ENCODE results near the gene CACNB4. TPM values are rescaled to one million over a fixed set of nuclear protein-coding genes. Genes with fewer than 3 reads are reported as not detected.

Gene CACNB4
- total RNA-seq, 2 experiments from 2014 or later = 0.06 to 0.76 TPM

GRCh38 chr2:151973901-151974199 lies 125.0 kb downstream of the CACNB4 start:
- BruUV-seq (replicated peaks) = no TSS peak
- Histone ChIP-seq H3K4me2 (ENCODE audit: low read length) (no peak overlapping the region), H3K27ac (ENCODE audit: low read depth, low read length, poor library complexity, severe bottlenecking) (no peak overlapping the region), H3K4me3 (ENCODE audit: low read depth, low read length, poor library complexity, severe bottlenecking) (no peak overlapping the region), H3K79me2 (ENCODE audit: insufficient read depth, low read depth, low read length) (no peaks in the 10 kb centered on the region), H3K36me3 (ENCODE audit: insufficient read depth, low read length) (no peaks in the 10 kb centered on the region), H3K9me2 (ENCODE audit: insufficient read depth, low read length) (no peaks in the 10 kb centered on the region), H3K4me1 (ENCODE audit: insufficient read depth, low read length, poor library complexity, severe bottlenecking) (no peaks in the 10 kb centered on the region), H4K20me1 (ENCODE audit: insufficient read depth, low read length) (no peaks in the 10 kb centered on the region), H2AFZ (ENCODE audit: low read length) (no peak overlapping the region), H3K9me3 (ENCODE audit: low read length) (no peaks in the 10 kb centered on the region)
- no peak for DNase-seq (ENCODE audit: low spot score)
- POLR2A ChIA-PET = no interaction called here
- TF ChIP-seq CTCF (conservative IDR thresholded peaks at IDR 0.05; ENCODE audit: low read length) = no peak
- TF ChIP-seq EZH2phosphoT487 (IDR thresholded peaks at IDR 0.05; ENCODE audit: borderline replicate concordance, low read depth, low read length) = no peak
- CTCF ChIA-PET (ENCODE audit: unreplicated experiment) = no interaction called here
- intact Hi-C loops (cut with micrococcal nuclease; ENCODE audit: unreplicated experiment) = no loop called here

GRCh38 chr2:151973013-151973900 lies 125.6 kb downstream of the CACNB4 start:
- DNase-seq (ENCODE audit: low spot score) = no peak
- POLR2A ChIA-PET = no interaction called here

More at GRCh38 chr2:151973013-151973900, 125.6 kb downstream of the CACNB4 start:
- Histone ChIP-seq H3K79me2 (ENCODE audit: insufficient read depth, low read depth, low read length) (no peaks in the 10 kb centered on the region), H3K4me2 (ENCODE audit: low read length) (no peak overlapping the region), H3K36me3 (ENCODE audit: insufficient read depth, low read length) (no peaks in the 10 kb centered on the region), H4K20me1 (ENCODE audit: insufficient read depth, low read length) (no peaks in the 10 kb centered on the region), H3K27ac (ENCODE audit: low read depth, low read length, poor library complexity, severe bottlenecking) (no peak overlapping the region), H3K9me3 (ENCODE audit: low read length) (no peaks in the 10 kb centered on the region), H3K9me2 (ENCODE audit: insufficient read depth, low read length) (no peaks in the 10 kb centered on the region), H3K4me1 (ENCODE audit: insufficient read depth, low read length, poor library complexity, severe bottlenecking) (no peaks in the 10 kb centered on the region), H3K4me3 (ENCODE audit: low read depth, low read length, poor library complexity, severe bottlenecking) (no peak overlapping the region), H2AFZ (ENCODE audit: low read length) (no peak overlapping the region)
- intact Hi-C loops (cut with micrococcal nuclease; ENCODE audit: unreplicated experiment) = no loop called here
- CTCF ChIA-PET (ENCODE audit: unreplicated experiment) = no interaction called here
- no peak for TF ChIP-seq CTCF (conservative IDR thresholded peaks at IDR 0.05; ENCODE audit: low read length)
- no peak for TF ChIP-seq EZH2phosphoT487 (IDR thresholded peaks at IDR 0.05; ENCODE audit: borderline replicate concordance, low read depth, low read length)
- BruUV-seq (replicated peaks) = no TSS peak

All from OCI-LY7 (cell line).